Liver (tissue), 9 donors: ENCODE results near the gene CACTIN. TPM values are rescaled to one million over a fixed set of nuclear protein-coding genes. Genes with fewer than 3 reads are reported as not detected.

Source experiments
- DNase-seq: peaks from one replicate; pipeline ENCODE4 v3.0.0-alpha.2; 2017; ENCODE audit warnings: low spot score
- H3K27ac ChIP-seq, 2 donors: one replicate each; pipeline ENCODE4 v1.7.0; 2013; ENCODE audit warnings: inconsistent platforms in 2 of 2, low read length in 2 of 2, control low read depth in 1 of 2, low read depth in 1 of 2, mild to moderate bottlenecking in 1 of 2
- H3K27me3 ChIP-seq, 4 donors: one replicate each; pipeline versions ENCODE4 v1.6.1 to v1.7.0; 2013; ENCODE audit warnings: low read length in 3 of 4, inconsistent platforms in 1 of 4, mild to moderate bottlenecking in 1 of 4, moderate library complexity in 1 of 4; ENCODE audit not compliant: control insufficient read depth in 4 of 4, insufficient read depth in 4 of 4
- H3K36me3 ChIP-seq, 4 donors: one replicate each; pipeline versions ENCODE4 v1.6.1 to v1.7.0; 2013; ENCODE audit warnings: low read length in 3 of 4, mild to moderate bottlenecking in 3 of 4, low read depth in 1 of 4, moderate library complexity in 1 of 4; ENCODE audit not compliant: control insufficient read depth in 4 of 4, insufficient read depth in 3 of 4
- H3K4me1 ChIP-seq, 4 donors: one replicate each; pipeline versions ENCODE4 v1.6.1 to v1.7.0; 2013; ENCODE audit warnings: low read length in 3 of 4, mild to moderate bottlenecking in 3 of 4, moderate library complexity in 1 of 4; ENCODE audit not compliant: control insufficient read depth in 4 of 4, insufficient read depth in 4 of 4
- H3K4me3 ChIP-seq, 3 donors: one replicate each; pipeline versions ENCODE4 v1.6.1 to v1.7.0; 2013; ENCODE audit warnings: low read length in 3 of 3, control low read depth in 1 of 3, low read depth in 1 of 3, mild to moderate bottlenecking in 1 of 3
- H3K9ac ChIP-seq, 2 donors: one replicate each; pipeline ENCODE4 v1.7.0; 2013; ENCODE audit warnings: low read length in 2 of 2, mild to moderate bottlenecking in 2 of 2, moderate library complexity in 2 of 2, control low read depth in 1 of 2, low read depth in 1 of 2
- H3K9me3 ChIP-seq, 4 donors: one replicate each; pipeline versions ENCODE4 v1.6.1 to v1.7.0; 2013; ENCODE audit warnings: low read length in 3 of 4; ENCODE audit not compliant: control insufficient read depth in 4 of 4
- ATF3 ChIP-seq: IDR thresholded peaks from 2 replicates; pipeline ENCODE4 v1.6.1; 2016; ENCODE audit warnings: antibody characterized with exemption
- CTCF ChIP-seq: fragments of 150-350 bp; IDR thresholded peaks from 2 replicates; pipeline ENCODE4 v1.5.1; 2017; ENCODE audit warnings: improper control_type of control experiment, low read depth, low read length; ENCODE audit not compliant: missing input control
- EGR1 ChIP-seq, 2 donors: IDR thresholded peaks; 2 replicates each; pipeline ENCODE4 v1.6.1; 2016 to 2018; ENCODE audit warnings: antibody characterized with exemption in 2 of 2, low read depth in 2 of 2
- FOXA1 ChIP-seq: IDR thresholded peaks from 2 replicates; pipeline ENCODE4 v1.6.1; 2016; ENCODE audit warnings: antibody characterized with exemption
- FOXA2 ChIP-seq: IDR thresholded peaks from 2 replicates; pipeline ENCODE4 v1.6.1; 2016; ENCODE audit warnings: antibody characterized with exemption
- GABPA ChIP-seq, 2 donors: IDR thresholded peaks in 1 of 2; conservative IDR thresholded peaks in 1 of 2; 2 replicates each; pipeline ENCODE4 v1.6.1; 2016; ENCODE audit warnings: antibody characterized with exemption in 2 of 2, mild to moderate bottlenecking in 1 of 2, moderate library complexity in 1 of 2
- HNF4A ChIP-seq, 2 donors: conservative IDR thresholded peaks; 2 replicates each; pipeline ENCODE4 v1.6.1; 2016; ENCODE audit warnings: antibody characterized with exemption in 2 of 2, mild to moderate bottlenecking in 2 of 2
- HNF4G ChIP-seq: IDR thresholded peaks from 2 replicates; pipeline ENCODE4 v1.6.1; 2016; ENCODE audit warnings: antibody characterized with exemption
- JUND ChIP-seq, 2 donors: IDR thresholded peaks; 2 replicates each; pipeline ENCODE4 v1.6.1; 2016; ENCODE audit warnings: antibody characterized with exemption in 2 of 2
- NR2F2 ChIP-seq: IDR thresholded peaks from 2 replicates; pipeline ENCODE4 v1.6.1; 2016; ENCODE audit warnings: antibody characterized with exemption
- RAD21 ChIP-seq, 2 donors: IDR thresholded peaks; 2 replicates each; pipeline ENCODE4 v1.6.1; 2016; ENCODE audit warnings: antibody characterized with exemption in 2 of 2, mild to moderate bottlenecking in 2 of 2
- RXRA ChIP-seq, 2 donors: IDR thresholded peaks; 2 replicates each; pipeline ENCODE4 v1.6.1; 2017 to 2018; ENCODE audit warnings: antibody characterized with exemption in 2 of 2, mild to moderate bottlenecking in 1 of 2
- SP1 ChIP-seq: IDR thresholded peaks from 2 replicates; pipeline ENCODE4 v1.6.1; 2018; ENCODE audit warnings: antibody characterized with exemption, mild to moderate bottlenecking
- TAF1 ChIP-seq: conservative IDR thresholded peaks from 2 replicates; pipeline ENCODE4 v1.6.1; 2016; ENCODE audit warnings: antibody characterized with exemption, mild to moderate bottlenecking
- YY1 ChIP-seq: IDR thresholded peaks from 2 replicates; pipeline ENCODE4 v1.6.1; 2016; ENCODE audit warnings: antibody characterized with exemption, mild to moderate bottlenecking
- WGBS: extraction: QIAGEN DNeasy Blood & Tissue Kit; methylation state at CpG from one replicate; pipeline ENCODE4 v1.1.7; 2013; 5-methylcytosine and 5-hydroxymethylcytosine counted together
- polyA plus RNA-seq, 2 donors: library from polyadenylated mRNA; stranded (reverse) in 1 of 2; unstranded in 1 of 2; fragments of 200-250 nt in 1 of 2; fragments of >200 nt in 1 of 2; fragmentation: Nextera tagmentation in 1 of 2; extraction: Ambion mirVana in 1 of 2; gene quantifications; one replicate each; pipeline versions ENCODE4 v1.2.1 to v1.2.3, GENCODE V29; 2013 to 2015
- total RNA-seq, 2 donors: library from RNA; depleted of rRNA; stranded (reverse); fragments of >200 nt; gene quantifications; one replicate each; pipeline ENCODE4 v1.2.3, GENCODE V29; 2014
- TF ChIP-seq, protein P1 (sequence below): IDR thresholded peaks from 2 replicates; pipeline ENCODE4 v1.6.1; 2016; ENCODE audit warnings: antibody characterized with exemption
- TF ChIP-seq, protein P2 (sequence below): IDR thresholded peaks from 2 replicates; pipeline ENCODE4 v1.6.1; 2016; ENCODE audit warnings: antibody characterized with exemption
- TF ChIP-seq, protein P3 (sequence below): IDR thresholded peaks from 2 replicates; pipeline ENCODE4 v1.6.1; 2016; ENCODE audit warnings: antibody characterized with exemption, mild to moderate bottlenecking
- donor health status: healthy.
- donor health status: healthy.
- donor health status: healthy.
- donor health status: healthy.
- donor health status: healthy.

The CACTIN gene
- total and polyA plus RNA-seq, 4 donors = 1.9 to 13.2 (median 10.0) TPM

GRCh38 chr19:3623716-3624115, 2.9 kb downstream of the CACTIN start (continued):
- TF ChIP-seq CTCF (no peak), RAD21 (IDR thresholded peaks at IDR 0.05) (no peak), HNF4A (conservative IDR thresholded peaks at IDR 0.05) (no peak), TAF1 (no peak)
- TF ChIP-seq, protein P1, sequence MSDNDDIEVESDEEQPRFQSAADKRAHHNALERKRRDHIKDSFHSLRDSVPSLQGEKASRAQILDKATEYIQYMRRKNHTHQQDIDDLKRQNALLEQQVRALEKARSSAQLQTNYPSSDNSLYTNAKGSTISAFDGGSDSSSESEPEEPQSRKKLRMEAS = no peak

- H3K27ac ChIP-seq = no peak overlapping the region
- TF ChIP-seq RAD21 (IDR thresholded peaks at IDR 0.05) = no peak
- no peak for TF ChIP-seq ATF3
- no peak for TF ChIP-seq TAF1
- no peak for TF ChIP-seq GABPA (IDR thresholded peaks at IDR 0.05 in 1 of 2, conservative IDR thresholded peaks at IDR 0.05 in 1 of 2)
- TF ChIP-seq, protein P1 = no peak
- no peak for TF ChIP-seq HNF4G
- no peak for TF ChIP-seq CTCF
- TF ChIP-seq FOXA2 = no peak
- no peak for TF ChIP-seq YY1
- TF ChIP-seq NR2F2 = no peak
- TF ChIP-seq, protein P2, sequence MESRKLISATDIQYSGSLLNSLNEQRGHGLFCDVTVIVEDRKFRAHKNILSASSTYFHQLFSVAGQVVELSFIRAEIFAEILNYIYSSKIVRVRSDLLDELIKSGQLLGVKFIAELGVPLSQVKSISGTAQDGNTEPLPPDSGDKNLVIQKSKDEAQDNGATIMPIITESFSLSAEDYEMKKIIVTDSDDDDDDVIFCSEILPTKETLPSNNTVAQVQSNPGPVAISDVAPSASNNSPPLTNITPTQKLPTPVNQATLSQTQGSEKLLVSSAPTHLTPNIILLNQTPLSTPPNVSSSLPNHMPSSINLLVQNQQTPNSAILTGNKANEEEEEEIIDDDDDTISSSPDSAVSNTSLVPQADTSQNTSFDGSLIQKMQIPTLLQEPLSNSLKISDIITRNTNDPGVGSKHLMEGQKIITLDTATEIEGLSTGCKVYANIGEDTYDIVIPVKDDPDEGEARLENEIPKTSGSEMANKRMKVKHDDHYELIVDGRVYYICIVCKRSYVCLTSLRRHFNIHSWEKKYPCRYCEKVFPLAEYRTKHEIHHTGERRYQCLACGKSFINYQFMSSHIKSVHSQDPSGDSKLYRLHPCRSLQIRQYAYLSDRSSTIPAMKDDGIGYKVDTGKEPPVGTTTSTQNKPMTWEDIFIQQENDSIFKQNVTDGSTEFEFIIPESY = no peak
- TF ChIP-seq, protein P3, sequence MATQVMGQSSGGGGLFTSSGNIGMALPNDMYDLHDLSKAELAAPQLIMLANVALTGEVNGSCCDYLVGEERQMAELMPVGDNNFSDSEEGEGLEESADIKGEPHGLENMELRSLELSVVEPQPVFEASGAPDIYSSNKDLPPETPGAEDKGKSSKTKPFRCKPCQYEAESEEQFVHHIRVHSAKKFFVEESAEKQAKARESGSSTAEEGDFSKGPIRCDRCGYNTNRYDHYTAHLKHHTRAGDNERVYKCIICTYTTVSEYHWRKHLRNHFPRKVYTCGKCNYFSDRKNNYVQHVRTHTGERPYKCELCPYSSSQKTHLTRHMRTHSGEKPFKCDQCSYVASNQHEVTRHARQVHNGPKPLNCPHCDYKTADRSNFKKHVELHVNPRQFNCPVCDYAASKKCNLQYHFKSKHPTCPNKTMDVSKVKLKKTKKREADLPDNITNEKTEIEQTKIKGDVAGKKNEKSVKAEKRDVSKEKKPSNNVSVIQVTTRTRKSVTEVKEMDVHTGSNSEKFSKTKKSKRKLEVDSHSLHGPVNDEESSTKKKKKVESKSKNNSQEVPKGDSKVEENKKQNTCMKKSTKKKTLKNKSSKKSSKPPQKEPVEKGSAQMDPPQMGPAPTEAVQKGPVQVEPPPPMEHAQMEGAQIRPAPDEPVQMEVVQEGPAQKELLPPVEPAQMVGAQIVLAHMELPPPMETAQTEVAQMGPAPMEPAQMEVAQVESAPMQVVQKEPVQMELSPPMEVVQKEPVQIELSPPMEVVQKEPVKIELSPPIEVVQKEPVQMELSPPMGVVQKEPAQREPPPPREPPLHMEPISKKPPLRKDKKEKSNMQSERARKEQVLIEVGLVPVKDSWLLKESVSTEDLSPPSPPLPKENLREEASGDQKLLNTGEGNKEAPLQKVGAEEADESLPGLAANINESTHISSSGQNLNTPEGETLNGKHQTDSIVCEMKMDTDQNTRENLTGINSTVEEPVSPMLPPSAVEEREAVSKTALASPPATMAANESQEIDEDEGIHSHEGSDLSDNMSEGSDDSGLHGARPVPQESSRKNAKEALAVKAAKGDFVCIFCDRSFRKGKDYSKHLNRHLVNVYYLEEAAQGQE = no peak
- TF ChIP-seq JUND (IDR thresholded peaks at IDR 0.05) = no peak
- TF ChIP-seq EGR1 (IDR thresholded peaks at IDR 0.05; ENCODE audit: low read depth in 2 of 2) = no peak
- no peak for TF ChIP-seq HNF4A (conservative IDR thresholded peaks at IDR 0.05)
- no peak for TF ChIP-seq SP1
- no peak for TF ChIP-seq RXRA (IDR thresholded peaks at IDR 0.05)
- no peak for TF ChIP-seq FOXA1
- peaks cover 4 to 29% (median 20%) of the 10 kb centered on the region in 4 donors for H3K4me1 ChIP-seq
- WGBS = 87% methylated on average over 12 of the region's 12 CpGs
- no peak overlapping the region for H3K9ac ChIP-seq
- no peaks in the 10 kb centered on the region for H3K9me3 ChIP-seq
- no peaks in the 10 kb centered on the region for H3K27me3 ChIP-seq
- peaks cover 0 to 28% (median 5%) of the 10 kb centered on the region in 4 donors for H3K36me3 ChIP-seq
- no peak overlapping the region for H3K4me3 ChIP-seq
- no peak for DNase-seq
These were observed 4.4 kb downstream of the CACTIN start for GRCh38 chr19:3622224-3622623.
